GM15510 (cell line): ENCODE results near the gene CYB561D2.

Source experiments
- POLR2A ChIP-seq: IDR thresholded peaks from 3 replicates; pipeline ENCODE4 v1.6.1; 2011; ENCODE audit warnings: borderline replicate concordance; ENCODE audit not compliant: insufficient read length; ENCODE audit errors: extremely low read depth

Gene CYB561D2

GRCh38 chr3:50380405-50381085 is 29.9 kb downstream of the CYB561D2 start:
- no peak for TF ChIP-seq POLR2A

GRCh38 chr3:50381383-50381782 is 30.7 kb downstream of the CYB561D2 start:
- TF ChIP-seq POLR2A, result no peak

GRCh38 chr3:50382722-50383121 is 32.1 kb downstream of the CYB561D2 start:
- no peak for TF ChIP-seq POLR2A

GRCh38 chr3:50383750-50384149 is 33.1 kb downstream of the CYB561D2 start:
- TF ChIP-seq POLR2A, result no peak

GRCh38 chr3:50385754-50386153 is 35.1 kb downstream of the CYB561D2 start:
- TF ChIP-seq POLR2A, result no peak

GRCh38 chr3:50388016-50388719 is 37.5 kb downstream of the CYB561D2 start:
- no peak for TF ChIP-seq POLR2A

GRCh38 chr3:50388720-50389413 is 38.2 kb downstream of the CYB561D2 start:
- no peak for TF ChIP-seq POLR2A

- TF ChIP-seq POLR2A, result no peak
These were observed 38.7 kb downstream of the CYB561D2 start for GRCh38 chr3:50389414-50389767.

- no peak for TF ChIP-seq POLR2A
These were observed 40.0 kb downstream of the CYB561D2 start for GRCh38 chr3:50390508-50391224.

- TF ChIP-seq POLR2A, result no peak
These were observed 41.5 kb downstream of the CYB561D2 start for GRCh38 chr3:50392101-50392715.

GRCh38 chr3:50393061-50393460 is 42.4 kb downstream of the CYB561D2 start:
- no peak for TF ChIP-seq POLR2A

GRCh38 chr3:50395070-50395860 is 44.6 kb downstream of the CYB561D2 start:
- no peak for TF ChIP-seq POLR2A

- TF ChIP-seq POLR2A, result no peak
These were observed 45.8 kb downstream of the CYB561D2 start for GRCh38 chr3:50396502-50396901.

GRCh38 chr3:50401978-50402595 is 51.4 kb downstream of the CYB561D2 start:
- TF ChIP-seq POLR2A, result no peak
